Lung (tissue), 12 donors: ENCODE results near the gene ZER1. TPM values are rescaled to one million over a fixed set of nuclear protein-coding genes. Genes with fewer than 3 reads are reported as not detected.

ENCODE experiments used
- ATAC-seq: fragments of 200-7000 bp; cut with Tn5 transposase; one replicate; pipeline ENCODE4 v1.9.1; 2020; ENCODE audit warnings: moderate number of reproducible peaks; ENCODE audit not compliant: insufficient read depth, low FRiP score
- DNase-seq, 3 donors: peaks; one replicate each; pipeline ENCODE4 v3.0.0-alpha.2; 2013 to 2017
- H3K27ac ChIP-seq, 2 donors: one replicate each; pipeline ENCODE4 v1.5.1; 2013; ENCODE audit warnings: mild to moderate bottlenecking in 2 of 2, moderate library complexity in 2 of 2, control low read depth in 1 of 2, inconsistent platforms in 1 of 2, low read depth in 1 of 2, low read length in 1 of 2
- H3K27me3 ChIP-seq, 3 donors: one replicate each; pipeline ENCODE4 v1.5.1; 2013; ENCODE audit warnings: low read length in 2 of 3; ENCODE audit not compliant: control insufficient read depth in 3 of 3, insufficient read depth in 3 of 3
- H3K36me3 ChIP-seq, 4 donors: one replicate each; pipeline ENCODE4 v1.5.1; 2013; ENCODE audit warnings: low read length in 4 of 4, mild to moderate bottlenecking in 1 of 4, moderate library complexity in 1 of 4; ENCODE audit not compliant: control insufficient read depth in 4 of 4, insufficient read depth in 4 of 4
- H3K4me1 ChIP-seq, 5 donors: one replicate each; pipeline ENCODE4 v1.5.1; 2013; ENCODE audit warnings: low read length in 5 of 5, mild to moderate bottlenecking in 2 of 5, moderate library complexity in 1 of 5; ENCODE audit not compliant: control insufficient read depth in 5 of 5, insufficient read depth in 5 of 5
- H3K4me3 ChIP-seq: one replicate; pipeline ENCODE4 v1.5.1; 2013; ENCODE audit warnings: mild to moderate bottlenecking, control low read depth, moderate library complexity
- H3K9ac ChIP-seq, 2 donors: one replicate each; pipeline ENCODE4 v1.5.1; 2013; ENCODE audit warnings: low read length in 2 of 2, control low read depth in 1 of 2; ENCODE audit not compliant: insufficient read depth in 1 of 2
- H3K9me3 ChIP-seq, 4 donors: one replicate each; pipeline ENCODE4 v1.5.1; 2013; ENCODE audit warnings: low read length in 3 of 4, mild to moderate bottlenecking in 1 of 4, moderate library complexity in 1 of 4; ENCODE audit not compliant: control insufficient read depth in 4 of 4, insufficient read depth in 3 of 4
- WGBS, 2 donors: extraction: QIAGEN DNeasy Blood & Tissue Kit; methylation state at CpG; one replicate each; pipeline ENCODE4 v1.1.7; 2013; 5-methylcytosine and 5-hydroxymethylcytosine counted together
- polyA plus RNA-seq, 2 donors: library from polyadenylated mRNA; stranded (reverse); fragments of 200-250 nt; gene quantifications; one replicate each; pipeline ENCODE4 v1.2.1, GENCODE V29; 2013
- total RNA-seq, 2 donors: library from RNA; depleted of rRNA in 1 of 2; stranded (reverse); fragments of >200 nt in 1 of 2; gene quantifications; one replicate each; pipeline ENCODE4 v1.2.1, GENCODE V29; 2014 to 2021
- TF ChIP-seq, protein P1 (sequence below): IDR thresholded peaks from 2 replicates; pipeline ENCODE4 v1.5.1; 2012; ENCODE audit warnings: mild to moderate bottlenecking; ENCODE audit errors: control extremely low read depth, extremely low read depth
- donor health status: control.
- donor health status: control.
- donor health status: Bipolar disorder and iron deficiency.
- donor health status: healthy.
- donor health status: DM: yes; HTN: yes; CAD: no.

The ZER1 gene
- total and polyA plus RNA-seq, 4 donors = 17.6 to 39.0 (median 28.4) TPM

DNA sequence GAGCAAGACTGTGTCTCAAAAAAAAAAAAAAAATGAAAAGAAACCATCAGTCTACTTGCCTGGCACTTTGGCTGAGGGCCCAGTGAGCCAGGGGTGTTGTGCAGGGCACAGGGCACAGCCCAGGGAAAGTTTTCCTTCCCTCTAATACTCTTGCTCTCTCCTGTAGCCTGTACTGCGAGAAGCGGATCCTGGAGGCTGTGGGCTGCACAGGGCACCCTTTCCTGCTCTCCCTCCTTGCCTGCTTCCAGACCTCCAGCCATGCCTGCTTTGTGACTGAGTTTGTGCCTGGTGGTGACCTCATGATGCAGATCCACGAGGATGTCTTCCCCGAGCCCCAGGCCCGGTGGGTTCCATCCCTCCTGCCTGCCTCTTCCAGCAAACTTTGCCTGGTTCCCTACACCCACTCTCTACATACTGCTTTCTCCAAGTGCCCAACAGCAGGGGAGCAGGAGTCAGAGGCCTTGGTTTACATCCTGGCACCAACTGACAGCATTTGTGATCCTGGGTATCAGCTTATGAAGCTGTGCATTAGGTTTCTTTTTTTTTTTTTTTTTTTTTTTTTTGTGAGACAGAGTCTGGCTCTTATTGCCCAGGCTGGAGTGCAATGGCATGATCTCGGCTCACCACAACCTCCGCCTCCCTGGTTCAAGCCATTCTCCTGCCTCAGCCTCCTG, 55.0 kb downstream of the ZER1 start:
- no peak overlapping the region for H3K4me3 ChIP-seq
- TF ChIP-seq, protein P1, sequence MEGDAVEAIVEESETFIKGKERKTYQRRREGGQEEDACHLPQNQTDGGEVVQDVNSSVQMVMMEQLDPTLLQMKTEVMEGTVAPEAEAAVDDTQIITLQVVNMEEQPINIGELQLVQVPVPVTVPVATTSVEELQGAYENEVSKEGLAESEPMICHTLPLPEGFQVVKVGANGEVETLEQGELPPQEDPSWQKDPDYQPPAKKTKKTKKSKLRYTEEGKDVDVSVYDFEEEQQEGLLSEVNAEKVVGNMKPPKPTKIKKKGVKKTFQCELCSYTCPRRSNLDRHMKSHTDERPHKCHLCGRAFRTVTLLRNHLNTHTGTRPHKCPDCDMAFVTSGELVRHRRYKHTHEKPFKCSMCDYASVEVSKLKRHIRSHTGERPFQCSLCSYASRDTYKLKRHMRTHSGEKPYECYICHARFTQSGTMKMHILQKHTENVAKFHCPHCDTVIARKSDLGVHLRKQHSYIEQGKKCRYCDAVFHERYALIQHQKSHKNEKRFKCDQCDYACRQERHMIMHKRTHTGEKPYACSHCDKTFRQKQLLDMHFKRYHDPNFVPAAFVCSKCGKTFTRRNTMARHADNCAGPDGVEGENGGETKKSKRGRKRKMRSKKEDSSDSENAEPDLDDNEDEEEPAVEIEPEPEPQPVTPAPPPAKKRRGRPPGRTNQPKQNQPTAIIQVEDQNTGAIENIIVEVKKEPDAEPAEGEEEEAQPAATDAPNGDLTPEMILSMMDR = no peak
- peaks cover 0 to 26% (median 2%) of the 10 kb centered on the region in 4 donors for H3K36me3 ChIP-seq
- H3K27ac ChIP-seq = no peak overlapping the region
- no peaks in the 10 kb centered on the region for H3K9me3 ChIP-seq
- 93 to 97% methylated on average over 7 of the region's 7 CpGs for WGBS, 2 donors
- H3K27me3 ChIP-seq = no peaks in the 10 kb centered on the region
- no peaks in the 10 kb centered on the region for H3K4me1 ChIP-seq
- no peak overlapping the region for H3K9ac ChIP-seq
- DNase-seq (no peak), ATAC-seq (no peak)

DNA sequence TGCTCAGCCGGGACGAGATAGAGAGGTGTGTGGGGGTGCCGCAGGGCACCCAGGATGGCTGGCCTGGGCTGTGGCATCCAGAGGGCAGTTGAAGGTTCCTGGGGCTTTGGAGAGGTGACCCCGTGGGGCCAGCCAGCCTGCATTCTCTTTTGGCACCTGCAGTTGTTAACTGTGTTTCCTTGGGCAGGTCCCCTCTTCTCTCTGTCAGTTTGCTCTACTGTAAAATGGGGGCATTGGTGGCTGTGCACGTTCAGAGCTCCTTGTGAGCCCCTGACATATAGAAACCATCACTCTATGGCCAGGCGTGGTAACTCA, 56.3 kb downstream of the ZER1 start:
- Histone ChIP-seq H3K36me3 (peaks cover 0 to 16% (median 2%) of the 10 kb centered on the region in 4 donors), H3K4me3 (no peak overlapping the region), H3K27me3 (no peaks in the 10 kb centered on the region), H3K4me1 (no peaks in the 10 kb centered on the region), H3K9ac (no peak overlapping the region), H3K27ac (no peak overlapping the region), H3K9me3 (no peaks in the 10 kb centered on the region)
- no peak for ATAC-seq
- WGBS, 2 donors = 90 to 91% methylated on average over 6 of the region's 6 CpGs
- DNase-seq = no peak
- TF ChIP-seq, protein P1 = no peak

DNA sequence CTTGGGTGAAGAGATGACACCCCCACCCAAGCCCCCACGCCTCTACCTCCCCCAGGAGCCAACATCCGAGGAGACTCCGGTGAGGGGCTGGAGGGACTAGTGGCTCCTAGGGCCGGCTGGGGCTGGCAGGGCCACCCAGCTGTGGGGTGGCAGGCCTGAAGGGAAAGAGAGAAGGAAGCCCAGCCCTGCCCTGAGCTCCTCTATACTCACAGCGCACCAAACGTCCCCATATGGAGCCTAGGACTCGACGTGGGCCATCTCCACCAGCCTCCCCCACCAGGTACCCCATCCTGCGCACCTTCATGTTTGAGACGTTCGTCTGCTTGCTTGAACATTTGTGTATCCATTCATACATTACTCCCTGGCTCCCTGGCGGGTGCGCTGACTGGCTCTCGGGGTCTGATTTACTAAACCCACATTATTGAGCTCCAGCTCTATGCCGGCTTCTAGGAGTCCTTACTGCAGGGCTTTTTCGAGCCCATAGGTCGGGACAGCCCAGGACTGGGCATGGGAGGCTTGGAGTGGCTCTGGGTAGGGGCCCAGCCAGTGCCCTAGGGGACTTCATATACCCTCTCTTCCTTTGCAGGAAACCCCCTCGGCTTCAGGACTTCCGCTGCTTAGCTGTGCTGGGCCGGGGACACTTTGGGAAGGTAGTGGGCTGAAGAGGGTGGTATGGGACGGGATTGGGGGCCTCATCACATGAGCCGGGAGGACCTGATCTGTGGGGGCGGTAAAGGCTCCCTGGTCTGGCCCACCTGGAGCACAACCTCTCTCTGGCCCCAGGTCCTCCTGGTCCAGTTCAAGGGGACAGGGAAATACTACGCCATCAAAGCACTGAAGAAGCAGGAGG, 56.9 kb downstream of the ZER1 start:
- H3K36me3 ChIP-seq = peaks cover 0 to 11% (median 2%) of the 10 kb centered on the region in 4 donors
- DNase-seq = no peak
- H3K27ac ChIP-seq = no peak overlapping the region
- TF ChIP-seq, protein P1 = no peak
- no peaks in the 10 kb centered on the region for H3K4me1 ChIP-seq
- H3K4me3 ChIP-seq = no peak overlapping the region
- ATAC-seq = no peak
- 92 to 95% methylated on average over 24 of the region's 24 CpGs for WGBS, 2 donors
- no peak overlapping the region for H3K9ac ChIP-seq
- H3K27me3 ChIP-seq = no peaks in the 10 kb centered on the region
- H3K9me3 ChIP-seq = no peaks in the 10 kb centered on the region
